ENCODE results near the gene TTC33.

GRCh38 chr5:40755093-40755406, 711 bp downstream of the TTC33 start:
- TF ChIP-seq DDIT3 (CRISPR knock-in tag; IDR thresholded peaks at IDR 0.05), result no peak
- no peak for TF ChIP-seq PCBP2 (optimal IDR thresholded peaks at IDR 0.05; ENCODE audit: low read depth, low read length, poor library complexity, severe bottlenecking)
- no peak for TF ChIP-seq HOXA7 (CRISPR knock-in tag; IDR thresholded peaks at IDR 0.05)
- no peak for TF ChIP-seq PREB (CRISPR knock-in tag; IDR thresholded peaks at IDR 0.05)
- no peak for TF ChIP-seq ZBTB46 (CRISPR knock-in tag; IDR thresholded peaks at IDR 0.05; ENCODE audit: borderline replicate concordance)
- no peak for TF ChIP-seq ZNF777 (CRISPR knock-in tag; IDR thresholded peaks at IDR 0.05)
- no peak for TF ChIP-seq ASH2L (IDR thresholded peaks at IDR 0.05; ENCODE audit: insufficient read length, low read depth, low read length)
- TF ChIP-seq ZNF337 (CRISPR knock-in tag; IDR thresholded peaks at IDR 0.05; ENCODE audit: borderline replicate concordance, low read depth), result no peak
